Activated CD8-positive, alpha-beta memory T cell treated with anti-CD3 and anti-CD28 coated beads, Interleukin-2, amount 50 U/mL, for 24 hours (primary cell): ENCODE data around the gene ARHGAP40.

ENCODE experiments used
- DNase-seq: peaks from one replicate; pipeline ENCODE4 v3.0.0-alpha.2; 2020; ENCODE audit errors: extremely low read depth

Gene ARHGAP40

GRCh38 chr20:38676576-38676975 is 75.0 kb downstream of the ARHGAP40 start:
- DNase-seq: no peak

GRCh38 chr20:38680500-38681306 is 79.1 kb downstream of the ARHGAP40 start:
- DNase-seq: no peak

- no peak for DNase-seq
Observed at GRCh38 chr20:38685271-38685670, 83.7 kb downstream of the ARHGAP40 start.

GRCh38 chr20:38685853-38686473 is 84.4 kb downstream of the ARHGAP40 start:
- no peak for DNase-seq

- no peak for DNase-seq
Observed at GRCh38 chr20:38692436-38693411, 91.1 kb downstream of the ARHGAP40 start.

- no peak for DNase-seq
Observed at GRCh38 chr20:38697306-38697705, 95.7 kb downstream of the ARHGAP40 start.

- no peak for DNase-seq
Observed at GRCh38 chr20:38698541-38698940, 96.9 kb downstream of the ARHGAP40 start.

- no peak for DNase-seq
Observed at GRCh38 chr20:38700141-38700540, 98.5 kb downstream of the ARHGAP40 start.
